HG03103 (cell line): ENCODE measurements around the gene SHISA5.

ENCODE experiments used
- ATAC-seq: cut with Tn5 transposase; IDR thresholded peaks from one replicate; pipeline ENCODE4 v1.9.1; 2021; ENCODE audit warnings: low read depth; ENCODE audit not compliant: unreplicated experiment

The SHISA5 gene

DNA sequence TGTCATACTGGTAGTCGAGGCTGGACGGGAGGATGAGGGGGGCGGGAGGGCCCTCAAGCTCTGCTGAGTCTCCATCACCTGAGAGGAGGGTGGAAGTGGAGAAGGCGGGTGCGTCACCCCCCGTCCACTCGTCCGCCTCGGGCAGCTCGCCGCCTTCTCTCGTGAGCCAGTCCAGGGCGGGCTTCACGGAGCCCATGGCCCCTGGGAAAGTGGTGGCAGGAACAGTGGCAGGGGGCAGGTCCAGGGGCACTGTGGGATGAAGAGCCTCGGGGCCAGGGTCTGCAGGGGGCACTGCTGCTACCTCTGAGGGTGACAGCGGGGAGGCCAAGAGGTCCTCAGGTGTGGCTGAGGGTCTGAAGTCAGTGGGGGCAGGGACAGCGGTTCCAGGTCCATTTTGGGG, 84.4 kb downstream of the SHISA5 start:
- ATAC-seq = no peak

DNA sequence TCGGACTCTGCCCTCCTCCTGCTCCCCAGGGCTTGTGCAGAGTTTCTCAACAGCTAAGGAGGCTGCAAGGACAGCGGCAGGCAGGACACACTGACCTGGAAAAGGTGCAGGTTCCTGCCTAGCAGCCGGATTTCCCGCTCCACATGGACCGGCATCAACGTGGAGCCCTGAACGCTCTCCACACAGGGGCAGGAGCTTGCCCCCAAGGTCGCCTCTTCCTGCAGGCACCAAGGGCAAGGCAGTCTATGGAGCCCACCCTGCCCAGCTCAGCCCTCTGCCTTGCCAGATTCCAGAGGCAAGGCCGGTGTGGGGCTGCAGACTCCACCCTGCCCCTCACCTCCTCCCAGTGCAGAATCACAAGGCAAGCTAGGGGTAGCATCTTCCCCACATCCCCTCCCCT, 84.8 kb downstream of the SHISA5 start:
- ATAC-seq = no peak

GRCh38 chr3:48418651-48419050, 85.3 kb downstream of the SHISA5 start:
- no peak for ATAC-seq

- no peak for ATAC-seq
Measured at GRCh38 chr3:48418140-48418539, 85.8 kb downstream of the SHISA5 start.
